C4-2B (cell line): Measurements from ENCODE around the gene MMP13.

Experiments used
- CTCF ChIP-seq: fragments of 450-650 bp; conservative IDR thresholded peaks from 2 replicates; pipeline ENCODE4 v1.5.1; 2017; ENCODE audit warnings: mild to moderate bottlenecking
- ZFX ChIP-seq: fragments of 450-650 bp; IDR thresholded peaks from 2 replicates; pipeline ENCODE4 v1.6.1; 2017

- TF ChIP-seq CTCF (no peak), ZFX (no peak)
Measured at GRCh38 chr11:102991776-102992175, 36.2 kb upstream of the MMP13 start.
